NCI-H2107 treated with DMSO at 0.1 percent for 48 hours (cell line): ENCODE measurements around the gene VPS72.
"Not testable (repeated sequence)": the region's sequence is repeated elsewhere in the genome, so short reads cannot be mapped to it uniquely, and the experiment has no call there.

Source experiments
- DNase-seq: peaks from one replicate; lab custom pipeline; 2025; ENCODE audit not compliant: unreplicated experiment; lab: John Stamatoyannopoulos, UW

Gene VPS72, protein sequence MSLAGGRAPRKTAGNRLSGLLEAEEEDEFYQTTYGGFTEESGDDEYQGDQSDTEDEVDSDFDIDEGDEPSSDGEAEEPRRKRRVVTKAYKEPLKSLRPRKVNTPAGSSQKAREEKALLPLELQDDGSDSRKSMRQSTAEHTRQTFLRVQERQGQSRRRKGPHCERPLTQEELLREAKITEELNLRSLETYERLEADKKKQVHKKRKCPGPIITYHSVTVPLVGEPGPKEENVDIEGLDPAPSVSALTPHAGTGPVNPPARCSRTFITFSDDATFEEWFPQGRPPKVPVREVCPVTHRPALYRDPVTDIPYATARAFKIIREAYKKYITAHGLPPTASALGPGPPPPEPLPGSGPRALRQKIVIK

DNA sequence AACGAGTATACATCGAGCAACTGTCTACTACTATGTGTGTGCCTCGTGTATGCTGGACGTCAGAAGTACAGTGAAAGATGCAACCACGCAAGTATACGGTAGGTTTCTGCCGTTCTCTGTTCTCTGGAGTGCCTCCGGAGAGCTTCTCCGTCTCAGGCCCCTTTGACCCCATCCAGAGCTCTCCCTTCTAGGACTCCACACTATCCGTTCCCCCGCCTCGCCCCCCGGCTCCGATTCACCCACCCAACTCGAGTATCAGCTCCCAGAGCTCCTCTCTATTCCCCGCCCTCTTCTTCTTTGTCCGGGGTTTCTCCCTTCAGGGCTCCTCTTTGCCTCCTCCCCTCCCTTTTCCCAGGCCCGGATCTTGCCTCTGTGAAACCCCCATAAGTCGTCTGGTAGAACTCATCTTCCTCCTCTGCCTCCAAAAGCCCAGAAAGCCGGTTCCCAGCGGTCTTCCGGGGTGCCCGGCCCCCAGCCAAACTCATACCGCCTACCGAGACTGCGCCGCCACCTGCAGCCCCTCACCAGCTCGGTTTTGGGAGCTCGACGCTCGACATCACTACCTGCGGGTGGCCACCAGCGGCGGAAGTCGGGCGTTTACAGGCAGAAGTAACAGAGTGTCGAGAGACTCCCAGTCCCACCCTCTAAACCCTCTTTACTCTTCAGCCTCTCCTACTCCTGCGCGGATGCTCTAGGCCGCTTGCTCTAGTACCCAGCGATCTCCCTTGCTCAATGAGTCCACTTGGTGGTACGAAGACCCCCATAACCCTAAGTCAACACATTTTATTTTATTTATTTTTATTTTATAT lies at the start of gene VPS72:
VPS72 (minus strand) TSS at position 561 of the 809 bp plus-strand sequence; CDS start at position 485, 76 bp downstream.
- DNase-seq: peak; percentile 96

DNA sequence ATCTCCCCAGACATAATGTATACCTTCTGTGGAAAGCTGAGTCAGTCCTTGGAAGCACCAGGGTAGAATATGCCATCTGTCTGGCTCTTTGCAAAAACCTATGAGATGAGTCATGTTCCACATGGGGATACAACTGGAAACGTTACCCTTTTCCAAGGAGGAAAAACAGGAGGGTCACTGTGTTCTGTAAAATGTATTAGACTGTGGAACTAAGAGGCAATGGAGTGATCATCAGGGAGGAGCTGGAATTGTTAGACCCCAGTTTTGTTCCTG lies 48.4 kb upstream of the VPS72 start:
- DNase-seq: no peak

DNA sequence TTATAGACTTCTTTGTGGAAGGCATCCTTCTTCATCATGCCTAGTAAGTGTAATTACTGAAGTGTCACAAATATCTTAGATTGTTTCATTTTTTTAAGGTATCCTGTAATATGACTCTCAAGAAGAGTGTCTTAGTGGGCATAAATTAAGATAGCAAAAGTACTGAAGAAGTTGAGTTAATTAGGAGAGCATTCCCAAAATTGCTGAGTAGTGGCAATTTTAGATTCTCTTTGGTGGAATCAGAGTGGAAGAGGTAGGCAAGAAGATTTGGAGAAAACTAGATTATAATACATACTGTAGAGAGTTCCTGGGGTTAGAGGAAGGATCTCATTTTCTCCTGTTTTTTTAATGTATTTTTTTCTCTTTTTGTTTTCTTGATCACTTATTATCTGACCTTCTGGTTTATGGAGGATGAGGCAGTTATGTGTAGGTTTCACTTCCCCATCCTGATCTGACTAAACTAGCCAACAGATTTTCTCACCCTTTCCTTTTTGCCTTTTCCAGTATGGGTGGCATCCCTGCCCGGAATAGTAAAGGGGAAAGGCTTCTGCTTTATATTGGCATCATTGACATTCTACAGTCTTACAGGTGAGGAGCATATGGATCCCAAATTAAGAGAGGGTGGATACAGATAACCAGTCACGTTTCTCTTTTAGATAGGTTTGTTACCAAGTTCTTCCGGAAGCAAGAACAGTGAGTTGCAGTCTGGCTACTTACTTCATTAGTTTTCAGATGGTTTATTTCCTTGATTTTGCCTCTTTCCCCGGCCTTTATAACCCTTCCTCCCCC lies 47.9 kb upstream of the VPS72 start:
- no peak for DNase-seq

DNA sequence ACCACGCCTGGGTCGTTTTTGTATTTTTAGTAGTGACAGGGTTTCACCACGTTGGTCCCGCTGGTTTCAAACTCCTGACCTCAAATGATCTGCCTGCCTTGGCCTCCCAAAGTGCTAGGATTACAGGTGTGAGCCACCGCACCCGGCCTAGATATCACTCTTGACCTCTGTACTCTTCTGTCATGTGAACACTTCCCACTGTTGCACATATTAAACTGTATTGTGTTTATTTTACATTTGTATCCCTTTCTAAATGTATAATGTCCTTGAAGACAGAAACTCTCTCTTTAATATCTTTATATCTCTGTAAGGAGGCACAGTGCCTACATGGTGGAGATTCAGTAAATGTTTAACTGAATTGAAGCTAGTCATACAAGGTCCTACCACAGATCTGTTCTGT lies 45.2 kb upstream of the VPS72 start:
- no peak for DNase-seq

DNA sequence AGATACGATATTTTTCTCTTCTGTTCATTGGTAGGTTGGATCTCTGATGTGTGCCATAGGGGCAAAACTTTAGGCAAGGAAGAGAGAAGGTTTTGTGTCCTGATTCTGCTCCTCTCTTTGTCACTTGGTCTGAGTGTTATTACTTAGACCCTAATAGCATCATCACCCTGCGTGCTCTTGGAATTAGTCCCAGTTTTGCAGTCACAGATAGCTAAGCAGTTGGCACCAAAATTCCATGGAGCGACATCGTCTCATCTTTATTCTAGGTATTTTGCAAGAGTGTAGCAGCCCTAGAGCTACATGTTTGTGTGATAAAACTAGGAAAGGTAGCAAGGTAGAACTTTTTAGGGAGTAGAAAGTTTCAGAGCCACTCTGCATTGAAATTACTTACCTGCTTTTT lies 32.1 kb upstream of the VPS72 start:
- no peak for DNase-seq

DNA sequence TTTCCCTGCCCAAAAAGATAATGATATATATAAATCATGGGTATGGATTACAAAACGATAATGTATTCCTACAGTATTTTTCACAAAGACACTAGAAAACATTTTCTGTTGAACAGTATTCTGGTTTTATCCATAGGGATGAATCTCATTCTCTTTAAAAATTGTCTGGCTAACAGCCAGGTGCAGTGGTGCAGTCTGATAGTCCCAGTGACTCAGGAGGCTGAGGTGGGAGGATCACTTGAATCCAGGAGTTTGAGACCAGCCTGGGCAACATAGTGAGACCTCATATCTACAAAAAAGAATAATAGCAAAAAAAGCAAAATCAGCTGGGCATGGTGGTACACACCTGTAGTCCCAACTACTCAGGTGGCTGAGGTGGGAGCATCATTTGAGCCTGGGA lies 31.6 kb upstream of the VPS72 start:
- DNase-seq: no peak

DNA sequence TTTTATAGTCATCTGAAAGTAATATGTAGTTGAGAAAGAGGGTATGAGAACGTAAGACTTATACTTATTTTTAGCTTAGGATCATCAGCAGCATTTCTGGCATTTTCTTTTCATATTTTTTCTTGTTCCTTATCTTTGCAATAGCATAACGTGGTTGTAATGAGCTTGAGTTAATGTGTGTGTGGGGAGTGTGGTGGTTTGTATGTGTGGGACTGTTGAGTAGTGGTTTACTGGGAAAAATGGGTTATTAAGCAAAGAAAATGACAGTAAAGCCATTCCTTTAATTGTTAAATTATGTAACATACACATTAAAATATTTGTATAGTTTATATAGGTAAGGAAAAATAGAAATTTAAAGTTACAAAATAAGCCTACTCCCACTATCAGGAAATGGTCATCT lies 23.6 kb upstream of the VPS72 start:
- no peak for DNase-seq

DNA sequence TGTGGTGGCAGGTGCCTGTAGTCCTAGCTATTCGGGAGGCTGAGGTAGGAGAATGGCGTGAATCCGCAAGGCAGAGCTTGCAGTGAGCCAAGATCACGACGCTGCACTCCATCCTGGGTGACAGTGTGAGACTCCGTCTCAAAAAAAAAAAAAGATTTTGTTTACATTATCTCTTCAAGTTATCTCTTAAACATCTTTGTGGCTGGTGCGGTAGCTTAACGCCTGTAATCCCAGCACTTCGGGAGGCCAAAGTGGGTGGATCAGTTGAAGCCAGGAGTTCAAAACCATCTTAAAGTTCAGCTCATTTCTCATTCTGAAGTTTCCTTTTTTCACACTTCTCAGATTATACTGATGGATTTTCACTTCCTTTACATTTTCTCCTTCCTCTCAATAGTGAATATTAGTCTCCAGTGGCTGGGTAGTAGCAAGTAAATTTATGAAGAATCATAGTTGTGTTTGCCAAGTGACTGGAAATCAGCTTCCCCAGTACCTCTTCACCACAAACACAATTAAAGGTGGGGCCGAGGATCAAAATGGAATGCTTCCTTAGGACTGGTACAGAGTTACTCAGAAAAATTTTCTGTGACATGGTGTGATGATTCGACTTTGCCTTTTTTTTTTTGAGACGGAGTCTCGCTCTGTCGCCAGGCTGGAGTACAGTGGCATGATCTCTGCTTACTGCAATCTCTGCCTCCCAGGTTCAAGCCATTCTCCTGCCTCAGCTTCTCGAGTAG lies 22.1 kb upstream of the VPS72 start:
- DNase-seq: no peak

DNA sequence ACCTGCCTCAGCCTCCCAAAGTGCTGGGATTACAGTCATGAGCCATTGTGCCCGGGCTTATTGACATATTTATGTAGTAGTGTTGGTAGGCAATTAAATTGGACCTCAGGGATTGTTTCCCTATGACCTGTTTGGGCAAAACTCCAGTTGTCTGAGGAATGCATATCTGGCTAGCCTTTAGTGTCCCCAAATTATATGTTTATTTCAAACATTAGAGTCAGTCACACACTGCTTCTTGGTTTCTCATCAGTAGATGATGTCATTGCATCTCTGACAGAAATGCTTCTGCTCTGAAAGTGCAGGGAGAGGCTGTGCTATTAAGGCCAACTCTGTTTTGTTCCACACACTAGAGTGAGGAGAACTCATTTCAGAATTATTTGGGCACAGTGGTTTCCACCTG lies 20.8 kb upstream of the VPS72 start:
- no peak for DNase-seq

DNA sequence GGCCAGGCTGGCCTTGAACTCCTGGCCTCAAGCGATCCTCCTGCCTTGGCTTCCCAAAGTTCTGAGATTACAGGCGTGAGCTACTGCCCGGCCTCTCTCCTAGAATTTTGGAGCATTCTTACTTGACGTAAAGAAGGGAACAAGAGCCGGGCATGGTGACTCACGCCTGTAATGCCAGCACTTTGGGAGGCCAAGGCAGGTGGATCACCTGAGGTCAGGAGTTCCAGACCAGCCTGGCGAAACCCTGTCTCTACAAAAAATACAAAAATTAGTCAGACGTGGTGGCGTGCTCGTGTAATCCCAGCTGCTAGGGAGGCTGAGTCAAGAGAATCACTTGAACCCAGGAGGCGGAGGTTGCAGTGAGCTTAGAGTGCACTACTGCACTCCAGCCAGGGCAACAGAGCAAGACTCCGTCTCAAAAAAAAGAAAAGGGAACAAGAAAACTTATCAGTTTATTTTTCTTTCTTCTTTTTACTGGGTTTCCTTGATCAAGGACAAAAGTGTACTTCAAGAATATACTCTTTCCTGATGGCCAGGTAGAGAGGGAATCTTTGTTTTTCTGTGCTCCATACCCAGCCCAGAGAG lies 15.5 kb upstream of the VPS72 start:
- not testable (repeated sequence) for DNase-seq

DNA sequence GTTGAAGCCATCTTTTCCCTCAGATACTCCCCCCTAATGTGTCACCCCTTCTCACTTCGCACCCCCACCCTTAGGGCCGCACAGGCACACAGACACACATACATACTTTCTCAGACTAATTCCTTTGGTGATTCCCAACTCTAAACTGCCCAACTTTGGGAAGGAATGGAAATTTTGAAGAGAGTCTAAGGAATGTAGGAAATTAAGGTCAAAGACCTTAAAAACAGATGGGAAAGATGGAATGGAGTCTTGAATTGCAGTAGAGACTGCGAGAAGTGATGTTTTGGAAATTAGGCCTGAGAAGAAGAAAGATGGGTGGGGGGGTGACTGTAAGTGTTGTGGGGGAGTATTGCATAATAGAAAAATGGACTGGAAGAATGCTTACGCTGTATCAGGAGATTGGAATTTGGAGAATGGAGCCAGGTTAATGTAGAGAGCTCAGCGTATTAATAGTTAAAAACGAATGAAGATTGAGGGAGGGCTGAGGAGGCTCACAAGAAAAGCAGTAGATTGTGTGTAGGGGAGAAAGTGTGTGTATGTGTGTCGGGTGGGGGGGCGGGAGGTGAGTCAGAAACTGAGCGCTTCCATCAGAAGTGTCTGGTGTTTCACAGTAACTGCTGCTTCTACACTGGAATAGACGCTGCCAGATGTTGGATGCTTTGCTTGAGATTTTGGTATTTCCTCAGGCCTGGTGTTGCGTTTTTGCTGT lies 10.0 kb upstream of the VPS72 start:
- DNase-seq: no peak

DNA sequence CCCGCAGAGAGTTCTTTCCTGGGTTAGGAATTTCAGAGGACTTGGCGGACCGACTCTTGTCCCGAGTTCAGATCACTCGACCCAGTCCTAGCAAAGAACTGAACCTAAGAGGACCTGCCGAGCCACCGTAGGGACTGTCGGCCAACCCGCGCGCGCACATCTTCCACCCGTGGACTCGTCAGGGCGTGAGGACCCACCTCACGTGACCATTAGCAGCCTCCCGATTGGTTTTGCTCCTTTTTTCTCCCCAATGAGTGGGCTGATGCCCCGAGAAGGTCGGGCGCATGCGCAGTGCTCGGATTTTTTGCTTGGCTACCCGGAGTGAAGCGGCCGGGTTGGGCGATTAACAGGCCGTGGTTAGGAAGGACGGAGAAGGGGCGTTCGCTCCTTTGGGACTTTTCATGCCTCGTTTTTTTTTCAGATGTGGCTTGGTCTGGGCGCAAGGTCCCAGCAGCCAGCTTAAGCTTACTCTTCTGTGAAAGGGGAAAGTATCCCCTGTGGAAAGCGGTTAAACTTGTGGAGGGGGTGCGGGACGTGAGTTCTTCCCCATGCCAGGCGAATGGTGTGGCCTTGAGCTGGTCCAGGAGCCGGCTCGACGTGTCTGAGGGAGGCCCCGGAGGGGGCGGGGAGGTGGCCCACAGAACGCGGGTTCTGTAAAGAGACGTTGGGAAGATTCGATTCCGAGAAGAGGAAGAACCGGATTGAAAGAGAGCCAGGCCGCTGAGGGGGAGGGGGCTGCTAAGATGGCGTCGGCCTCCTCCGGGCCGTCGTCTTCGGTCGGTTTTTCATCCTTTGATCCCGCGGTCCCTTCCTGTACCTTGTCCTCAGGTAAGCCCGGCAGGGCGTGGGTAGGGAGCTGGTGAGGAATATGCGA lies 8.5 kb upstream of the VPS72 start, which contains the start of gene PIP5K1A:
PIP5K1A (plus strand) TSS at position 299 of the 874 bp plus-strand sequence; CDS start at position 744, 445 bp downstream.
- peak; percentile 99 for DNase-seq

DNA sequence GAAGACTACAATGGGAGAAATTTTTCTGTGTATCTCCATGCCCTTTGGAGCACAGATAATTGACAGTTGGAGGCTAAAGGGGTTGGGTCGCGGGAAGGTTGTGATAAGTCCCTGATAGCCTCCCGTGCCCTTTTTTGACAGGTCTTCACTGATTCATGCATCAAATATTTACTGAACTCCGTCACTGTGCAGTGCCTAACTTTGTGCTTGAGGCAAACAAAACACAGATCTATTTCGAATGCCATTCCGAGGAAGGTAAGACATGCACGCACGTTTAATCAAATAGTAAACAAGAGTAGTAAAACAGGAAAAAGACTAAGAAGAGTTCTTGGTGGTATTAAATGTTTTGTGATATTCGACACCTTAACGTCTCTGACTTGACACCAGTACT lies 7.9 kb upstream of the VPS72 start:
- no peak for DNase-seq

DNA sequence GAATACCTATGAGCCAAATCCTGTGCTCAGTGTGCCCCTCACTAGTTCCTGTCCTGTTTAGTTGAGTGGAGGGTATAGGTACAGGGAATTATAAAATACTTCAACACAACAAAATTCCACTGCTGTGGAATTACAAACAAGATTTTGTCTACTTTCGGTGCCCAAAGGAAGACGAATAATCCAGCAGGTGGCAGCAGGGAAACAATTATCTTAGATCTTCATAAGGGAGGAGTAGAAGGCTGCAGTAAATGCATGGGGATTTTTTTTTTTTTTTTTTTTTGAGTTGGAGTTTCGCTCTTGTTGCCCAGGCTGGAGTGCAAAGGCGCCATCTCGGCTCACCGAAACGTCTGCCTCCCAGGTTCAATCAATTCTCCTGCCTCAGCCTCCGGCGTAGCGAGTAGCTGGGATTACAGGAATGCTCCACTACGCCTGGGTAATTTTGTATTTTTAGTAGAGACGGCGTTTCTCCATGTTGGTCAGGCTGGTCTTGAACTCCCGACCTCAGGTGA lies 6.3 kb upstream of the VPS72 start:
- peak; percentile 91 for DNase-seq

DNA sequence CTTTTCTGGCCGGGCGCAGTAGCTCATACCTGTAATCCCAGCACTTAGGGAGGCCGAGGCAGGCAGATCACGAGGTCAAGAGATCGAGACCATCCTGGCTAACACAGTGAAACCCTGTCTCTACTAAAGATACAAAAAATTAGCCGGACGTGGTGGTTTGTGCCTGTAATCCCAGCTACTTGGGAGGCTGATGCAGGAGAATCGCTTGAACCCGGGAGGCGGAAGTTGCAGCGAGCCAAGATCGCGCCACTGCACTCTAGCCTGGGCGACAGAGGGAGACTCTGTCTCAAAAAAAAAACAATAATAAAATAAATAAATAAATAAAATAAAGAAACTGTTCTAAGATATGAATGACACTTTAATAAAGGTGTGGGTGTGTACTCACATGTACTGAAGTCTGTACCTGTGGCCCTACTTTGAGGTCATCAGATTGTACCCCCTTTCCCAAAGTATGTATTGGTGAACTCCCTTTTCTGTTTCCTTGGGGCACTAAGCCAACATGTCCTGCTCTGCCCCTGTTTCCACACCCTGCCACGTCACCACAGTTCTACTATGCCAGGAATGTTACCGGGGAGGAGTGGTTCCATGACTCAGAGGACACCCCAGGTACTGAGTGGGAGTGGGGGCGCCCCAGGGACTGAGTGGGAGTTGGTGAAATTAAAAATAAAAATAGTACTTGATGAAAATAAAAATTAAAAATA lies 5.0 kb upstream of the VPS72 start:
- not testable (repeated sequence) for DNase-seq

DNA sequence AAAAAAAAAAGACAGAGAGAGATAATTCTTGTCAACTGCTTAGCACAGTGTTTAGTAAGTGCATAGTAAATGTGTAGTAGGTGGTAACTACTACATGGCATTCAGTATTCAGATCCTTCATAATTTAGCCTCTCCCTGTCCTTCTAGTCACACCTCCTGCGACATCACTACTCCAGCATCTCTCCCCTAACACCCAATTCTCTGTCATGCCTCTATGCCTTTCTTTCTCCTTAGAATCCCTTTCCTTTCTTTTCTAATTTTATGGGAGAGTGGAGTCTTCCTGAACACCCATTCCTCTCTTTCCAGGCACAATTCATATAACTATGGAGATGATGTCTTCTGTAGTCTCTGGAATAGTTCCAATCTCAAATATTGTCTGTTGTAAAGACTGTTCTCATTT lies 3.9 kb upstream of the VPS72 start:
- DNase-seq: no peak

DNA sequence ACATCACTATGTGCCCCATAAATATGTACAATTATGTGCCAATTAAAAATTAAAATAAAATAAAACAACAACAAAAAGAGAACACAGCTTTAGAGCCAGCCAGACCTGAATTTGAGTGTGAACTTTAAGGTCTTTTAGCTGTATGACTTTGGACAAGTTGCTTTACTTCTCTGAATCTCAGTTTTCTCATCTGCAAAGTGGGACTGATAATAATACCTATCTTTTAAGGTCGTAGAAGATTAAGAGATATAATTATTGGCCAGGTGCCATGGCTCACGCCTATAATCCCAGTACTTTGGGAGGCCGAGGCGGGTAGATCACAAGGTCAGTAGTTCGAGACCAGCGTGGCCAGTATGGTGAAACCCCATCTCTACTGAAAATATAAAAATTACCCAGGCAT lies 3.3 kb upstream of the VPS72 start:
- DNase-seq: no peak

DNA sequence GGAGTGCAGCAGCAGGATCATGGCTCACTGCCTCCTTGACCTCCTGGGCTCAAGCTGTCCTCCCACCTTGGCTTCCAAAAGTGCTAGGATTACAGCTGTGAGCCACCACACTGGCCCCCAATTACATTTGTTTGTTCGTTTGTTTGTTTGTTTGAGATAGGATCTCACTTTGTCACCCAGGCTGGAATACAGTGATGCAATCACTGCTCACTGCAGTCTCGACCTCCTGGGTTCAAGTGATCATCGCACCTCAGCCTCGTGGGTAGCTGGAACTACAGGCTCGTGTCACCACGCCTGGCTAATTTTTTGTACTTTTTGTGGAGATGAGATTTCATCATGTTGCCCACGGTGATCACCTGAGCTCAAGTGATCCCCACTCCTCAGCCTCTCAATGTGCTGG lies 2.0 kb upstream of the VPS72 start:
- DNase-seq: no peak
